Activated T-cell treated with anti-CD3 and anti-CD28 coated beads, Interleukin-2, amount 50 U/mL, for 72 hours (primary cell): ENCODE results near the gene DNAH9. TPM values are rescaled to one million over a fixed set of nuclear protein-coding genes. Genes with fewer than 3 reads are reported as not detected.

Experiments used
- ATAC-seq, 2 donors: fragments of 150-1000 bp; cut with Tn5 transposase; replicated peaks in 1 of 2; 2 replicates each; pipeline ENCODE4 v1.10.0; 2021; ENCODE audit warnings: moderate library complexity in 2 of 2, mild to moderate bottlenecking in 1 of 2
- DNase-seq, 2 donors: peaks; one replicate each; pipeline ENCODE4 v3.0.0; 2021 to 2022; ENCODE audit warnings: mixed read lengths in 1 of 2
- H3K27ac Mint-ChIP-seq: one replicate; pipeline ENCODE4 v1.8.0; 2022; ENCODE audit warnings: mild to moderate bottlenecking, moderate library complexity, mixed read lengths
- H3K27me3 Mint-ChIP-seq: one replicate; pipeline ENCODE4 v1.8.0; 2022; ENCODE audit warnings: low read depth, mixed read lengths
- H3K36me3 Mint-ChIP-seq, 2 donors: one replicate each; pipeline ENCODE4 v1.8.0; 2022; ENCODE audit warnings: mixed read lengths in 2 of 2, mild to moderate bottlenecking in 1 of 2; ENCODE audit not compliant: insufficient read depth in 2 of 2
- H3K4me1 Mint-ChIP-seq: one replicate; pipeline ENCODE4 v1.8.0; 2022; ENCODE audit warnings: low read depth, mixed read lengths
- H3K4me3 Mint-ChIP-seq, 2 donors: one replicate each; pipeline ENCODE4 v1.8.0; 2022; ENCODE audit warnings: mild to moderate bottlenecking in 2 of 2, mixed read lengths in 2 of 2, moderate library complexity in 2 of 2
- H3K9me3 Mint-ChIP-seq, 2 donors: one replicate each; pipeline ENCODE4 v1.8.0; 2022; ENCODE audit warnings: mixed read lengths in 2 of 2
- total RNA-seq, 2 donors: library from RNA; stranded (reverse); gene quantifications; one replicate each; pipeline ENCODE4 v1.2.3, GENCODE V29; 2022

DNAH9 gene
- total RNA-seq, 2 donors from 2014 or later, result not detected

DNA sequence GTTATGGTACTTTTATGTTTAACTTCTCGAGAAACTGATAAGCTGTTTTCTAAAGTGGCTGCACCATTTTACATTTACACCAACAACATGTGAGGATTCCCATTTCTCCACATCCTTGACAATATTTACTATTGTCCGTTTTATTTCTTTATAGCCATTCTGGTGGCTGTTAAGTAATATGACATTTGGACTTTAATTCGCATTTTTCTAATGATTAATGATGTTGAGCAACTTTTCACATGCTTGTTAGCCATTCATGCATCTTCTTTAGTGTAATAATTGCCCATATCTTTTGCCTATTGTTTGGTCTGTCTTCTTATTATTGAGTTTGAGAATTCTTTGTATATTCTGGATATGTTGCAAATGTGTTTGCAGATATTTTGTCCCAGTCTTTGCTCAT is 114.2 kb downstream of the DNAH9 start:
- Mint-ChIP-seq H3K9me3 (peaks cover 0 to 5% of the 10 kb centered on the region in 2 donors), H3K27ac (no peak overlapping the region), H3K27me3 (no peaks in the 10 kb centered on the region), H3K36me3 (no peaks in the 10 kb centered on the region), H3K4me1 (no peaks in the 10 kb centered on the region), H3K4me3 (no peak overlapping the region)
- ATAC-seq (no peak), DNase-seq (no peak)

DNA sequence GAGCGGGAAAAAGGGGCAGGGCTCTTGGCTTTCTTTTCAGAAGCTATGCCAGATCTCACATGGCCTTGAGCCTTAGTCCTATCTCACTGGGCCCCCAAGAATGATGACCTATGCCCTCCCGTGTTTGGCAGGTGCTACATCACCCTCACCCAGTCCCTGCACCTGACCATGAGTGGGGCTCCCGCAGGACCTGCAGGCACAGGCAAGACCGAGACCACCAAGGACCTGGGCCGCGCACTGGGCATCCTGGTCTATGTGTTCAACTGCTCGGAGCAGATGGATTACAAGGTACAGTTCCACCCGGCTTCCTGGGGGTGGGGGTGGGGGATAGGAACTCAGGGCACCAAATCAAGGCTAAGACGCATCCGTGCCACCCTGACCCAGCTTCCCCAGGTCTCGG is 120.9 kb downstream of the DNAH9 start:
- no peaks in the 10 kb centered on the region for H3K4me1 Mint-ChIP-seq
- no peak for ATAC-seq
- H3K4me3 Mint-ChIP-seq, result no peak overlapping the region
- DNase-seq, result no peak
- no peak overlapping the region for H3K27ac Mint-ChIP-seq
- peaks cover 6% of the 10 kb centered on the region for H3K27me3 Mint-ChIP-seq
- H3K9me3 Mint-ChIP-seq, result peaks cover 4 to 8% of the 10 kb centered on the region in 2 donors
- no peaks in the 10 kb centered on the region for H3K36me3 Mint-ChIP-seq

DNA sequence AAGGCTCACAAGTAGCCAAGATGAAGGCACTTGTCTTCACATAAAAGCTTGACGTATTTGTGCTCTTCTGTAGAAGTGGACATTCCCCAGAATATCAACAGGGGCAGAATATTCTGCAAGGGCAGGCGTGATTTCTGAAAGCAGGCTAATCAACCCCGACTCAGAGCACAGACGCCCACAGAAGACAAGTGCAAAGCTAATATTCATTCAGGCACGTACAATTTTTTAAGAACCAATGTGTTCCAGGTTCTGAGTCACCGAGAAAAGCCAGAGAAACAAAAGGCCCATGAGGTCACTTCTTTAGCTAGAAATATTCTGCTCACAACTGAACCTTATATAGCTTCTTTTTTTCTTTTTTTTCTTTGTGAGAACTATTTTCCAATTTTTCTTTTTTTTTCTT is 121.6 kb downstream of the DNAH9 start:
- no peaks in the 10 kb centered on the region for H3K4me1 Mint-ChIP-seq
- H3K27ac Mint-ChIP-seq, result no peak overlapping the region
- H3K9me3 Mint-ChIP-seq, result peaks cover 4 to 8% of the 10 kb centered on the region in 2 donors
- peaks cover 6% of the 10 kb centered on the region for H3K27me3 Mint-ChIP-seq
- ATAC-seq (no peak), DNase-seq (no peak)
- H3K36me3 Mint-ChIP-seq, result no peaks in the 10 kb centered on the region
- H3K4me3 Mint-ChIP-seq, result no peak overlapping the region

DNA sequence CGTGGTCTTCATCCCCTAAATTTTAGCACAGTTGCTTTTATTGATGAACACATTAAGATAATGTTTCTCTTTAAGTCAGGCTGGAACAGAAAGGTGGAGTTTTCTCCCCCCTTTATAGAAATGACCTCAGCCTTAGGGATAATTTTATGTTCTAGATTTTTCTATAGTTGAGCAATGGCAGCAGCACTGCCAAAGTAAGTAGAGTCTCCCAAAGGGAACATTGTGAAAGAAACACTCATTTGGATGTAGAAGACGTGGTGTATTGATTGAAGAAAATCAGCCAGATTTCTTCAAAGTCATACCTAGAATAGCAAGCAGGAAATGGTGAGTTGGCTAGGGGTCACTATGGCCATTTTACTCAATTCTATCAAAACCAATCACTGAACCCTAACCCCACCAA is 122.5 kb downstream of the DNAH9 start:
- Mint-ChIP-seq H3K9me3 (peaks cover 5 to 9% of the 10 kb centered on the region in 2 donors), H3K27ac (no peak overlapping the region), H3K36me3 (no peaks in the 10 kb centered on the region), H3K4me1 (no peaks in the 10 kb centered on the region), H3K27me3 (peaks cover 6% of the 10 kb centered on the region), H3K4me3 (no peak overlapping the region)
- ATAC-seq (no peak), DNase-seq (no peak)

DNA sequence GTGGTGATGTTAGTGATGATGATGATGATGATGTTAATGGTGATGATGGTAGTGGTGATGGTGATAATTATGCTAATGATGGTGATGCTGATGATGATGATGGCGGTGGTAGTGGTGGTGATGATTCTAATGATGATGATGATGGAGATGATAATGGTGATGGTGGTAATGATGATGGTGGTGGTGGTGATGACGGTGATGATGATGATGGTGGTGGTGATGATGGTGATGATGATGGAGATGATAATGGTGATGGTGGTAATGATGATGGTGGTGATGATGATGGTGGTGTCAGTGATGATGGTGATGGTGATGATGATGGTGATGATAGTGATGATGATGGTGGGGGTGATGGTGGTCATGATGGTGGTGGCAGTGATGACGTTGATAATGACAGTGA is 132.5 kb downstream of the DNAH9 start:
- H3K9me3 Mint-ChIP-seq, result peaks cover 3 to 9% of the 10 kb centered on the region in 2 donors
- no peaks in the 10 kb centered on the region for H3K36me3 Mint-ChIP-seq
- no peaks in the 10 kb centered on the region for H3K27me3 Mint-ChIP-seq
- H3K4me3 Mint-ChIP-seq, result no peak overlapping the region
- ATAC-seq (no peak), DNase-seq (no peak)
- H3K4me1 Mint-ChIP-seq, result no peaks in the 10 kb centered on the region
- H3K27ac Mint-ChIP-seq, result no peak overlapping the region

DNA sequence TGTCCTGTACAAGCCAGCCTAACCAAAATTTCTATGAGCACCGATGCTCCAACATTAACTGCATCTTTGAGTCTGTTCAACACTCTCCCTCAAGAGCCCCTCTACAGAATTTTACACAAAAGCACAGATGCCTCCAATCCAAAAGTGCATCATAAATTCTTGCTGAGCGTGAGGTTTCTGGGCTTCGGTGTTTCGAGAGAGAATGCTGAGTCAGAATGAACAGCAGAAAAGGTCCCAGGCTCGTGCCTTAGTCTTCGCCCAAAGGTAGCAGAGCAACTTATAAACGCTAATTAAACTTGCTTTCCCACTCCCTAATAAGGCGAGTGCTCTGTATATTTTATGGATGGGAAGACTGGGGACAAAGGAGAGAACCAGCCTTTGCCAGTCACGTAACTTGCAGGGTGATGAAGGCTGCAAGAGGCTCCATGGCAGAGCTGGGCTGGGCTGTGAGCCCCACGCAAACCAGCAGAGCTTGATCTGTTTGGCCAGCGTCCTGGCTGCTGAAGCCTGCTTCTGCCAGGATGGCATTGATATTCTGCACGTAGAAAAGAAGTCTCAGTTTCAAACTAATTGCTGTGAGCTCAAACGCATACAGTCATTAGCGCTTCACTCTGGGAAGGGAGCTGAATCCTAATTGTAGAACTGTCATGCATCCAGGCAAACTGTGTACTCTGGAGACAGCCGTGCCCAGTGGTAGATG is 138.5 kb downstream of the DNAH9 start:
- no peak overlapping the region for H3K4me3 Mint-ChIP-seq
- H3K27ac Mint-ChIP-seq, result no peak overlapping the region
- DNase-seq, result no peak
- H3K27me3 Mint-ChIP-seq, result no peaks in the 10 kb centered on the region
- ATAC-seq, result no peak
- no peaks in the 10 kb centered on the region for H3K4me1 Mint-ChIP-seq
- peaks cover 0 to 2% of the 10 kb centered on the region in 2 donors for H3K9me3 Mint-ChIP-seq
- H3K36me3 Mint-ChIP-seq, result no peaks in the 10 kb centered on the region

DNA sequence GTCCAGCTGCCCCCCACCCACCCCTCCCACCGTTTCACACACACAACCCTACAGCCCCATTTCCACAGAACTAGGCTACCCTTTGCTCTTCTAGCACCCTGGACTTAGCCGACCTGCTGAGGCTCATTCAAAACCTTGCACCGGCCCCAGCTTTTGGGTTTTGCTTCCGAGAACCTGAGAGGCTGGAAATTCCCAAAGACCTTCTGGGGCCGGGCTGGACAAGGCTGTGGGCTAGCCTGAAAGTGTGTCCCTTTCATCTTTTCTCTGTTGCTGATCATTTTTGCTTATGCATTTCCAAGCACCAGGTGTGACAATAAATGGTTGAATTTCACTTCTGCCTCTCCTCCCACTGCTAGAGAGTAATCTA is 139.0 kb downstream of the DNAH9 start:
- no peak for DNase-seq
- no peaks in the 10 kb centered on the region for H3K27me3 Mint-ChIP-seq
- no peaks in the 10 kb centered on the region for H3K36me3 Mint-ChIP-seq
- H3K4me3 Mint-ChIP-seq, result no peak overlapping the region
- no peak overlapping the region for H3K27ac Mint-ChIP-seq
- no peaks in the 10 kb centered on the region for H3K4me1 Mint-ChIP-seq
- H3K9me3 Mint-ChIP-seq, result no peaks in the 10 kb centered on the region
- ATAC-seq, result no peak

DNA sequence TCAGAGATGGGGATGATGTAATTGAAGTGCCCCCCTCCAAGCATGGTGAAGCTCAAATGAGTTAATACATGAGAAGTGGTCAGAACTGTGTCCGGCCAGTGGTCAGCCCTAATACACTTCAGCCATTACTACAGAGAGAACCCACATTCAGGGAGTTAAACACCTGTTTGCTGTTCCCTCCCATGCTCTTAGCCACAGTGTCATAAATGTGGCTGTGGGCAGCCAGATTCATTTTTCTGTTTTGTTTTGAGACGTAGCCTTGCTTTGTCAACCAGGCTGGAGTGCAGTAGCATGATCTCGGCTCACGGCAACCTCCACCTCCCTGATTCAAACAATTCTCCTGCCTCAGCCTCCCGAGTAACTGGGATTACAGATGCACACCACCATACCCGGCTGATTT is 139.9 kb downstream of the DNAH9 start:
- no peaks in the 10 kb centered on the region for H3K27me3 Mint-ChIP-seq
- H3K9me3 Mint-ChIP-seq, result no peaks in the 10 kb centered on the region
- no peak overlapping the region for H3K4me3 Mint-ChIP-seq
- no peaks in the 10 kb centered on the region for H3K36me3 Mint-ChIP-seq
- no peaks in the 10 kb centered on the region for H3K4me1 Mint-ChIP-seq
- ATAC-seq, result no peak
- no peak overlapping the region for H3K27ac Mint-ChIP-seq
- no peak for DNase-seq

DNA sequence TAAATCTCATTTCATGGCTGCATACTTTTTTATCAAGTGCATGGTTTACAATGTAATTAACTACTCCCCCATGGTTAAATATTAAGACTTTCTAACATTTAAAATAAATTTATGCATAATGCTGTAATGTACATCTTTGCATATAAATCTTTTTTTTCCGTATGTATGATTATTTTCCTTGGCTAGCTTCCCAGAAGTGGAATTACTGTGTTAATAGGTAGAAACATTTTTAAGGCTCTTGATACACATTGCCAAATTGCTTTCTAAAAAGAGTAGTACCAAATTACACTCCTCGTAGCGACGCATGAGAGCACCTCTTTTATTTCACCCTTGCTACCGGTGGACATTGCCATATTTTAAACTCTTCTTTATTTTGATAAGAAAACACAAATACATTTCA is 141.1 kb downstream of the DNAH9 start:
- H3K4me1 Mint-ChIP-seq, result no peaks in the 10 kb centered on the region
- H3K27ac Mint-ChIP-seq, result no peak overlapping the region
- H3K36me3 Mint-ChIP-seq, result no peaks in the 10 kb centered on the region
- DNase-seq (no peak), ATAC-seq (no peak)
- no peak overlapping the region for H3K4me3 Mint-ChIP-seq
- peaks cover under 1 to 2% of the 10 kb centered on the region in 2 donors for H3K9me3 Mint-ChIP-seq
- no peaks in the 10 kb centered on the region for H3K27me3 Mint-ChIP-seq

DNA sequence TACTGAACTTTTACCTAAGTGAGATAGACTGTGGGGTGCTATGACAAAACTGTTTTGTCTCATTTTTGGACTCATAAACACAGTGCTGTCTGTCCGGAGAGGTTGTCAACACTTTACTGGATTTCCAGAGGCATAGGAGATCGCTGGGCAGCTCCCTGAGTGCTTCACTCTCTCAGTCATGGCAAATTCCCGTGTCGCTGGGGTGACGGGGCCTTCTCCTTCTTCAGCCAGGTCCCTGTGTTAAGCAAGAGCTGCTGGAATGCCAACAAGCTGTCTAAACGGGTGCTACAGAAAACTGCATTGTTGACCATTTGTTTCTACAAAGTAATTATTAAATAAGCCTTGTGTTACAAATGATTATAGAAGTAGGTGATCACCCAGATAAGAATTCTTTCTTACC is 141.6 kb downstream of the DNAH9 start:
- ATAC-seq (no peak), DNase-seq (no peak)
- Mint-ChIP-seq H3K27ac (no peak overlapping the region), H3K27me3 (no peaks in the 10 kb centered on the region), H3K4me1 (no peaks in the 10 kb centered on the region), H3K36me3 (no peaks in the 10 kb centered on the region), H3K4me3 (no peak overlapping the region), H3K9me3 (peaks cover 3 to 5% of the 10 kb centered on the region in 2 donors)

DNA sequence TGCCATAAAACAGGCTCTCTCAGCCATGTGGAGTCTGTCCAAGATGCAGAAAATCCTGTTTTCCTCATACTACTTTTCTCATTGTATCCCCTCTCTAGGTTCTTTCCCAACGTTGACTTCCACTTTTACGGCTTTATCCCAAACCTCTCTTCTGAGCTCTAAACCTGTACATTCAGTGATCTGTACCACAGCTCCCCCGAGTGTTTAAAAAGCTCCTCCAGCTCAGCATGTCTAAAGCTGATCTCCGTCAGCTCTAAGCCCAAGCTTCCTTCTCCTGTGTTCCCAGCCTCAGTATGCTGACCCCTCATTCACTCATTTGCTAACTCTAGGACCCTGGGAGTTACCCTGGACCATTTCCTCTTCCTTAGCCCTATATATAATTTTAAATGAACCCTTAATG is 144.6 kb downstream of the DNAH9 start:
- Mint-ChIP-seq H3K4me1 (no peaks in the 10 kb centered on the region), H3K4me3 (no peak overlapping the region), H3K27ac (no peak overlapping the region), H3K36me3 (peaks cover 4% of the 10 kb centered on the region in 2 donors), H3K27me3 (no peaks in the 10 kb centered on the region), H3K9me3 (peaks cover 9 to 11% of the 10 kb centered on the region in 2 donors)
- no peak for ATAC-seq
- no peak for DNase-seq

DNA sequence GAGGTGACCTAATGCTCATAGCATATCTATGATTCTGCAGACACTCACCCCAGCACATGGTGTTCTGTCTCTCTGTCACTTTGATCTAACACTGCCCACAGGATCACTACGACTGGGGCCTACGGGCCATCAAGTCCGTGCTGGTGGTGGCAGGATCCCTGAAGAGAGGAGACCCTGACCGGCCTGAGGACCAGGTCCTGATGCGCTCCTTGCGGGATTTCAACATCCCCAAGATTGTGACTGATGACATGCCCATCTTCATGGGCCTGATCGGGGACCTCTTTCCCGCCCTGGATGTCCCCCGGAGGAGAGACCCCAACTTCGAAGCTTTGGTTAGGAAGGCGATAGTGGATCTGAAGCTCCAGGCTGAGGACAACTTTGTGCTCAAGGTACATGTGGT is 146.4 kb downstream of the DNAH9 start:
- ATAC-seq, result no peak
- no peak overlapping the region for H3K4me3 Mint-ChIP-seq

DNA sequence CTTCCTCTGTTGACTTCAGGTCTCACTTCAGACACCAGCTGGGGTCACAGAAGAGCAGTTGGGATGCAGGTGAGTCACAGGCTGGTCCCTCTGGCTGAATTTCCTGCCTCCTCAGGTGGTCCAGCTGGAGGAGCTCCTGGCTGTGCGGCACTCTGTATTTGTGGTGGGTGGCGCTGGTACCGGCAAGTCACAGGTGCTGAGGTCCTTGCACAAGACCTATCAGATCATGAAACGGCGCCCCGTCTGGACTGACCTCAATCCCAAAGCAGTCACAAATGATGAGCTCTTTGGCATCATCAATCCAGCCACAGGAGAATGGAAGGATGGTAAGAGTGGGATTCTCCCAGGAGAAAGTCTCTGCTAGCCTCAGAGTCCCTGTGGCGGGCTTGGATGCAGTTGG is 149.2 kb downstream of the DNAH9 start:
- Mint-ChIP-seq H3K9me3 (peaks cover 9 to 11% of the 10 kb centered on the region in 2 donors), H3K4me1 (no peaks in the 10 kb centered on the region), H3K36me3 (peaks cover 4% of the 10 kb centered on the region in 2 donors), H3K27ac (no peak overlapping the region), H3K4me3 (no peak overlapping the region), H3K27me3 (no peaks in the 10 kb centered on the region)
- no peak for DNase-seq
- no peak for ATAC-seq

More for the DNA sequence above, 146.4 kb downstream of the DNAH9 start:
- no peaks in the 10 kb centered on the region for H3K4me1 Mint-ChIP-seq
- H3K9me3 Mint-ChIP-seq, result peaks cover 9 to 11% of the 10 kb centered on the region in 2 donors
- no peak overlapping the region for H3K27ac Mint-ChIP-seq
- no peak for DNase-seq
- no peaks in the 10 kb centered on the region for H3K27me3 Mint-ChIP-seq
- peaks cover 4% of the 10 kb centered on the region in 2 donors for H3K36me3 Mint-ChIP-seq

DNA sequence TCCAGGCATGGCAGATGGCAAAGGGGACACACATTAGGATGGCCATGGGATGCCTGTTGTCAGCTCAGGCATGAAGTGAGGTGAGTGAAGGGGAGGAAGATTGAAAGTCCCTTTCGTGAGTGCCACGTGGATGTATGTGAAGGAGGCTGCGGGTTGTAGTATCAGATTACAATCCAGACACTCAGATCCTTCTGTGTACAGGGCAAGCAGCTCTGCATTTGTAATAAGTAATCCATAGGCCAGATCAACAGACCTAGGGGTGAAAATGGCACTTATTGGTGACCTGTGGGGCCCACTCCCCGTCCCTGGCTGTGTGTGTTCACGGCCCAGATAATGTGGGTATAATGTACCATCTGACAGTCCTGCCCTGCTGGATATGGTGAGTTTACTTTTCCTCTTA is 159.5 kb downstream of the DNAH9 start:
- H3K4me1 Mint-ChIP-seq, result no peaks in the 10 kb centered on the region
- H3K27me3 Mint-ChIP-seq, result no peaks in the 10 kb centered on the region
- H3K9me3 Mint-ChIP-seq, result peaks cover 5% of the 10 kb centered on the region in 2 donors
- no peak overlapping the region for H3K27ac Mint-ChIP-seq
- H3K36me3 Mint-ChIP-seq, result peaks cover 0 to 2% of the 10 kb centered on the region in 2 donors
- no peak overlapping the region for H3K4me3 Mint-ChIP-seq
- DNase-seq, result no peak
- ATAC-seq, result no peak
